ENCODE data around the gene CD300LG.
"Not testable (repeated sequence)": the region's sequence is repeated elsewhere in the genome, so short reads cannot be mapped to it uniquely, and the experiment has no call there.

Gene CD300LG, protein sequence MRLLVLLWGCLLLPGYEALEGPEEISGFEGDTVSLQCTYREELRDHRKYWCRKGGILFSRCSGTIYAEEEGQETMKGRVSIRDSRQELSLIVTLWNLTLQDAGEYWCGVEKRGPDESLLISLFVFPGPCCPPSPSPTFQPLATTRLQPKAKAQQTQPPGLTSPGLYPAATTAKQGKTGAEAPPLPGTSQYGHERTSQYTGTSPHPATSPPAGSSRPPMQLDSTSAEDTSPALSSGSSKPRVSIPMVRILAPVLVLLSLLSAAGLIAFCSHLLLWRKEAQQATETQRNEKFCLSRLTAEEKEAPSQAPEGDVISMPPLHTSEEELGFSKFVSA

DNA sequence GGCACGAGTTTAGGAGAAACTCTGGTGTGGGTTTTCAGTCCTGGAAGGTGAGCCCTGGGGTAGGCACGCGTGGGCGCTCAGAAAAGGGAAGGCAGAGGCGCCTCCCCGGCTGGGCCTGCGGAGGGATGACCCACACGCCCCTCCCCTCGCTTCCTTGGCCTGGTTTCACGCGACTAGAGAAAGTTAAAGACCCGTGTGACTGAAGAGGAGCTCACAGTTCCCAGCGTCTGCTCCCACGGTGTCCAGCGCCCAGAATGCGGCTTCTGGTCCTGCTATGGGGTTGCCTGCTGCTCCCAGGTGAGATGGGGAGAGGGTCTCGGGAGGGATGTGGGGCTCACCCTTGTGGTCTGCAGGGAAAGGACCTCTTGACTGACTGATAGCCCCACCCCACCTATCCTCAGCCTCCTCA is at the start of gene CD300LG:
CD300LG (plus strand) TSS at position 214 of the 409 bp plus-strand sequence; CDS start at position 255, 41 bp downstream.
- DNase-seq: no peak

- DNase-seq: not testable (repeated sequence)
Measured at GRCh38 chr17:43798024-43798423, 49.0 kb upstream of the CD300LG start.

- no peak for DNase-seq
Measured at GRCh38 chr17:43799047-43799446, 47.9 kb upstream of the CD300LG start.

DNA sequence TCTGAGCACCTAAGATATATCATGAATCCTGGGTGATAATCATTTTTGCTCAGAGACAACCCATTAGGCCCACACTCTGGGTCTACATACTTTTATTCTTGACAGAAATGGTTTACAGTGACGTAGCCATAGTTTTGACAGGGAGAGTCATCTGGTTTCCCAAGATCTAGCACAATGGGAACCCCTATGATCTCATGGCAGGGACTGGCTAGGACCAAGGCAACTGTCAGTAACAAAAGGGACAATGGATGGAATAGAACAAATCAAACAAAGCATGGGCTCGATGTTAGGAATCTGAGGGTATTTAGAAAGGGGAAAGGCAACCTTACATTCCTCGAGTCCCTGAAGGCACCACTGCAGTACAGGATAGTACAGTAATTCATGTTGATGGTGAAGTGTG is 46.2 kb upstream of the CD300LG start:
- no peak for DNase-seq

GRCh38 chr17:43801844-43802243 is 45.1 kb upstream of the CD300LG start:
- no peak for DNase-seq

DNA sequence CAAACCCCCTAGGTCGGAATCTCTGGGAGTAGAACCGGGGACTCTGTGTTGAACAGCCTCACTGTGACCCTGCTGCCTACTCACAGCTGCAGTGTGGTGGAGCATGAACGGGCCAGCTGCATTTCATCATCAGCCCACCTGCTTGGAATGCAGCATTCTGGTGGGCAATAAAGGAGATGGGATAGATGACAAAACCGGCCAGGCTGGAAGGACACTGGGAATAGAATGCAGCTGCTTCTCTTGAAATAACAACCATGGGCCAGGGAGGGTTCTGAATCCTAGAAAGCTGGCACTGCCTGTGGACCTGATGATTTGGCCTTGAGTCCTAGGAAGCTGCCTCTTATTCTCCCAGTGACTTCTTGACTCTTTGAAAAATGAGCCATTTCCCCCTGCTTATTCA is 43.2 kb upstream of the CD300LG start:
- DNase-seq: no peak

DNA sequence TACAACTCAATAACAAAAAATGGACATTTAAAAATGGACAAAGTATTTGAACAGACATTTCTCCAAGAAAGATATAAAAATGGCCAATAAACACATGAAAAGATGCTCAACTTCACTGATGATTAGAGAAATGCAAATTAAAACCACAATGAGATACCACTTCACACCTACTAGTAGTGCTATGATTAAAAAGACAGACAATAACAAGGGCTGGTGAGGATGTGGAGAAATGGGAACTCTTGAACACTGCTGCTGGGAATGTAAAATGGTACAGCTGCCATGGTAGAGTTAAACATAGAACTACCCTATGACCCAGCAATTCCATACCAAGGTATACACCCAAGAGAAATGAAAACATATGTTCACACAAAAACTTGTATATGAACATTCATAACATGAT is 41.9 kb upstream of the CD300LG start:
- no peak for DNase-seq

GRCh38 chr17:43808076-43808475 is 38.9 kb upstream of the CD300LG start:
- DNase-seq: no peak

DNA sequence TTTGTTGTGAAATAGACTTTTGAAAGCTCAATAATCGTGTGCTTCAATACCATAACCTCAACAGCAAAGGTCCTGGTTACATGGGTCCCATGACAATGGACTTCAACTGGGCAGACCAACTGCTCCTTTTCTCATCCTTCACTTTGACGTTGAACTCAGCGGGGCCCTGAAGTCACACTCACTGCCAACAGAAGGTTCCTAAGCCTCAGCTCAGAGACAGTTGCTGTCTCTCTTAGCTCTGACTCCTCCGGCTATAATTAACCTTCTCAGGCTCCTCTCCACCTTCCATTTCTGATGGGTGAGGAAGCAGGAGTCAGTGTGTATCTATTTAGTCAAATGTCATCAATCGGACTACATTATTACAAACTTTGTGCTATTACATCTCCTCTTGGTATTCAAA is 37.9 kb upstream of the CD300LG start:
- DNase-seq: no peak

DNA sequence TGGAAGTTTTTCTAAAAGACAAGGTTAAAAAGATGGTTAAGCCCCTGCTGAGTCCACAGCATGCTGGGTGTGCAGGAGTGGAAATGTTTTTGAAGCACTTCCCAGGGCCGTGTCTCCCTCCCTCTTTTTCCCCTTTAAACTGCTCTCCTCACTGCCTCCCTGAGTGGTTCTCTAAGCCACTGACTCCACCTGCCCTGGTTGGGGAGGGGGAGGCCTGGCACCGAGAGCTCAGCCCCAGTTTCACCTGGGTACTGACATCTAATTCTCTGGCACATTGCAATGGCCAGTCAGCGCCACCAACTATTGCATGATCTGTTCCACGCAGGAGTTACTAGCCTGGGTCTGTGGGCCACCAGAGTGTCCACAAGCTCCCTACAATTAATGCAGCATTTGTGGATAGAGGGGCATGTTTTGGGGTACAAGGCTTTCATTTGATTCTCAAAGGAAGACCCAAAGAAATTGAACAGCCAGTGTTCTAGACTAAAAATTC is 36.7 kb upstream of the CD300LG start:
- no peak for DNase-seq

GRCh38 chr17:43810823-43811222 is 36.2 kb upstream of the CD300LG start:
- no peak for DNase-seq

GRCh38 chr17:43812396-43813265 is 34.3 kb upstream of the CD300LG start:
- no peak for DNase-seq

GRCh38 chr17:43813386-43813785 is 33.6 kb upstream of the CD300LG start:
- no peak for DNase-seq

DNA sequence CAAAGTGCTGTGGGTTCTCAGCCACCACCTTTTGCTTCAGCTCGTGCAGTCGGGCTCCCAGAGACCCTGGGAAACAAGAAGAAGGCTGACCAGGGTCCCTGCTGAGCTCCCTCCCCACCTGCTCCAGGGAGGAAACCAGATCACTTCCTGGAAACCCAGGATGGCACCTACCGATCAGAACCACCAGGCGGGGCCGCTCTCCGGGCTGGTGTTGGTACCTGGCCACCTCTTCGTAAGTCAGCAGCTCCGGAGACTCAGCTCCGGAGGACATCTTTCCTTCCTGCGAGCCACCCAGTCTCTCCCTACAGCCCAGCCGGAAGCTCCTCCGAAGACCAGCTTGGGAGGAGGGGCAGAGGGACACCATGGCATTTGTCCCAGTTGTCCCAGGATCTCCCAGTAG is 33.0 kb upstream of the CD300LG start:
- no peak for DNase-seq

DNA sequence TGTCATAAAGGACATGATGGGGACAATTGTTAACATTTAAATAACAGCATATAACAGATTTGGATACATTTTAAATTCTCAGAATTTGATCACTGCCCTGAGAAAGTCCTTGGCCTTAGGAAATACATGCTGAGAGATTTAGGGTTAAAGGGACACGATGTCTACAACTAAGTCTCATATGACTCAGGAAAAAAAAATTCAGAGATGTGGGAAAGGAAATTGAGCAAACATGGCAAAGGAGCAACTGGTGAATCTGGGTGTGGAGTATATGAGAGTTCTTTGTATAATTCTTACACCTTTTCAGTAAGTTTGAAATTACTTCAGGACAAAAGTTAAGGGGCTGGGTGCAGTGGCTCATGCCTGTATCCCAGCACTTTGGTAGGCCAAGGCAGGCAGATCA is 32.3 kb upstream of the CD300LG start:
- no peak for DNase-seq

DNA sequence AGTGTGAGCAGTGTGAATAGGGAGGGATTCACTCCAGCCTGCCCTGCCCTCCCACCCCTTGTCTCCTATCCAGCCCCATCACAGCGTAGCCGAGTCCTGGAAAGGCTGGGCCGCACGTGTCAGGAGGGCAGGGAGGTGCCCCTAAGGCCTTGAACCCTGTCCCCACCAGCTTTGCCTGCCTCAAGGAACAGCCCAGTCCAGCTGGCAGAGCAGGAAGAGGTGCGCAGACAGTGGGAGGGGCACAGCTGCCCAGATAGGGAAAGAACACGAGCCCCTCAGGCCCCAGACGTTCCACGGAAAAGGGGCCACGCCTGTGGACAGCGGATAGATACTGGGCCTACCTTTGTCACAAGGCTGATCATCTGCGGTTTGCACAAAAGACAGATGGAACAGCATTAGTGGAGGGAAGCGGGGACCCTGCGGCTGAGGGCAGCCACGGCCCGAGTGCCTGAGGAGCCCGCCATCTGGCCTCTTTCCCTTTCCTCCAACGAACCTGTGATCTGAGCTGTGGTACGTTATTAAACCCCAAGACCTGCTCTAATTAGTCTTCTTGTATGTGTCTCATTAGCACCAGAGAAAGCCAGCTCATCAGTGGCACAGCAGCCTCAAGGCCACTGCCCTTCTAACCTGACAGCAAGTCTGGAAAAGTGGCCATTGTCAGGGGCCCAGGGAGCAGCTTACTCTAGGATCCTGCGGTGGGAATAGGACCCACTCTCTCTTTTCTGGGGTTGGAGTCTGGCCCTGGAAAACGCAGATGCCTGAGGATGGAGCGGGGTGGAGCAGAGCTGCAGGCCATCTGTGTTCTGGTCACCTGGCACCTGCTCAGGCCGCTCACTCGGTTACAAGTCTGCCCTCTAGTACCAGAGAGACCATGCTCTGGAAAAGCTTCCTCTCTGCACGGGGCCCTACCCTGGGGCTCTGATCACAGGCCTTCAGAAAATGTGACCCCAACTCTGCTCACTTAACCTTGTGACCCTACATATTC is 30.3 kb upstream of the CD300LG start:
- no peak for DNase-seq

GRCh38 chr17:43817826-43818225 is 29.1 kb upstream of the CD300LG start:
- DNase-seq: no peak

DNA sequence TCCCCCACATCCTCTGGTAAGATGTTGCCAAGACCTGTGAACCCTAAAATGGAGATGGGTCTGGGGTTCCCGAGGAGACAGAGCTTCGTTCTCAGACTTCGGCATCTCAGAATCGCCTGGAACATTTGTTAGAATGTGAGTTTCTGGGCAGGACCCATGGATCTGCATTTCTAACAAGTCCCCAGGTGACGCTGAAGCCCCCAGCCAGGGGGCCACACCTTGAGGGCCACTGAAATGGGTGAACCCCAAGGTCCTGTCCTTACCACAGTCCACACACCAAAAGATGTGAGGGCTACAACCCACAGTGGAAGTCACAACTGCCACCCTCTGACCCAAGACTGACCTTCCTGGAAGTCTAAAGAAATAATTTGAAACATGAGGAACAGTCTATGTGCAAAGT is 28.0 kb upstream of the CD300LG start:
- DNase-seq: no peak

- no peak for DNase-seq
Measured at GRCh38 chr17:43820759-43821158, 26.2 kb upstream of the CD300LG start.

DNA sequence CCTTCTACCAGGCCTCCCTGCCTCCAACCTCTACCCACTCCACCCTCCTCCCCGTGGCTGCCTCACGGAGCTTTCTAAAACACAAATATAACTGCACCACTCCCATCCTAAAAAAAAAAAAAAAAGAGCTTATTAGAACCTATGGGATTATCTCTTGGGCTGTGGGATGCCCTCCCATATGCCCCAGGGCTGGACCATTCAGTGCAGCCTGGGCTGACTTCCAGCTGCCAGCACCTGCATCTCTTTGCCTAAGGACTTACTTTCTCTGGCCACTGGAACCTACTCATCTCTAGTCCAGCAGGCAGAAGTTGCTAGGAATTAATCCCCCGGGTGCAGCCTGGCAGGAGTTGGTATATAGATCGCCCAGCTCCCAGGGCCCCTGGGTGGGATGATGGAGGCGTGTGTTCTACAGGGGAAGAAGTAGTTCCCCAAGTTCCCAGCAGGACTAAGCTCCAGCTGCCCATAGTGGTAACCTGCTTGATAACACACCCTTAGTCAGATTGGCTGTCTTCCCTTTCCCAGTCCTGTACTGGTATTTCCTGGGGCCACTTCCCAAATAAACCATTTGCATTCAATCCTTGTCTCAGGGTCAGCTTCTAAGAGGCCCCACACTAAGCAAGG is 24.3 kb upstream of the CD300LG start:
- no peak for DNase-seq

- DNase-seq: no peak
Measured at GRCh38 chr17:43823350-43824084, 23.5 kb upstream of the CD300LG start.

DNA sequence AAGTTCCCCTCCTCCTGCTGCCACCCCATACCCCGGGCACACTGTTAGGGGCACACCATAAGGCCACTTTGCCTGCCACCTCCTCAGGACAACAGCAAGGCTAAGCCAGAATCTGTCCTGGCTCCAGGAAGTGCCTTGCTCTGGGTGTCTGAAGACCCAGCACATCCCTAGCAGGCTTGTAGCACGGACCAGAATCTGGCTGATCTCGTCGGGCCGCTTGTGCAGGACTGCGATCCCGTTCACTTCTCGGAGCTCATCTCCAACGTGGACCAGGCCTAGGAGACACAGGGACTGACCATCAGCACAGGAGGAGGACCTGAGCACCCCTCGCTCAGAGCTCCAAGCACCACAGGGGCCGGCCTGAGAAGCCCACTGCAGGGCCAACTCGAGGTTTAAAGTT is 21.4 kb upstream of the CD300LG start:
- no peak for DNase-seq

Measured in CD4-positive, alpha-beta T cell treated with Interleukin-10 for 1 hour (primary cell).